Right lobe of liver (tissue), 4 donors: ENCODE measurements around the gene CILP2.

Experiments used
- POLR2A ChIP-seq: fragments of 450-650 bp; IDR thresholded peaks from one replicate; pipeline ENCODE4 v1.6.1; 2017; ENCODE audit warnings: antibody characterized with exemption, mild to moderate bottlenecking
- TF ChIP-seq, protein P1 (sequence below), 4 donors: fragments of 200-600 bp in 3 of 4; fragments of 450-650 bp in 1 of 4; IDR thresholded peaks; one replicate each; pipeline versions ENCODE4 v1.5.1 to v1.8.0; 2016 to 2022; ENCODE audit warnings: antibody characterized with exemption in 4 of 4, mild to moderate bottlenecking in 2 of 4
- donor health status: DM: no; HTN: no; CAD: no.
- donor health status: DM: no; HTN: no; CAD: no.
- donor health status: DM: no; HTN: yes; CAD: no.

GRCh38 chr19:19563348-19563848, 25.3 kb downstream of the CILP2 start:
- TF ChIP-seq, protein P1, sequence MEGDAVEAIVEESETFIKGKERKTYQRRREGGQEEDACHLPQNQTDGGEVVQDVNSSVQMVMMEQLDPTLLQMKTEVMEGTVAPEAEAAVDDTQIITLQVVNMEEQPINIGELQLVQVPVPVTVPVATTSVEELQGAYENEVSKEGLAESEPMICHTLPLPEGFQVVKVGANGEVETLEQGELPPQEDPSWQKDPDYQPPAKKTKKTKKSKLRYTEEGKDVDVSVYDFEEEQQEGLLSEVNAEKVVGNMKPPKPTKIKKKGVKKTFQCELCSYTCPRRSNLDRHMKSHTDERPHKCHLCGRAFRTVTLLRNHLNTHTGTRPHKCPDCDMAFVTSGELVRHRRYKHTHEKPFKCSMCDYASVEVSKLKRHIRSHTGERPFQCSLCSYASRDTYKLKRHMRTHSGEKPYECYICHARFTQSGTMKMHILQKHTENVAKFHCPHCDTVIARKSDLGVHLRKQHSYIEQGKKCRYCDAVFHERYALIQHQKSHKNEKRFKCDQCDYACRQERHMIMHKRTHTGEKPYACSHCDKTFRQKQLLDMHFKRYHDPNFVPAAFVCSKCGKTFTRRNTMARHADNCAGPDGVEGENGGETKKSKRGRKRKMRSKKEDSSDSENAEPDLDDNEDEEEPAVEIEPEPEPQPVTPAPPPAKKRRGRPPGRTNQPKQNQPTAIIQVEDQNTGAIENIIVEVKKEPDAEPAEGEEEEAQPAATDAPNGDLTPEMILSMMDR (IDR thresholded peaks at IDR 0.05): no peak
- TF ChIP-seq POLR2A: no peak
